CD4-positive, alpha-beta T cell treated with Interleukin-2 at 100 ng/mL for 4 hours (primary cell): Measurements from ENCODE around the gene EGLN1.

ENCODE experiments used
- DNase-seq: peaks from one replicate; pipeline ENCODE4 v3.0.0-alpha.2; 2020; ENCODE audit warnings: low spot score

Gene EGLN1

DNA sequence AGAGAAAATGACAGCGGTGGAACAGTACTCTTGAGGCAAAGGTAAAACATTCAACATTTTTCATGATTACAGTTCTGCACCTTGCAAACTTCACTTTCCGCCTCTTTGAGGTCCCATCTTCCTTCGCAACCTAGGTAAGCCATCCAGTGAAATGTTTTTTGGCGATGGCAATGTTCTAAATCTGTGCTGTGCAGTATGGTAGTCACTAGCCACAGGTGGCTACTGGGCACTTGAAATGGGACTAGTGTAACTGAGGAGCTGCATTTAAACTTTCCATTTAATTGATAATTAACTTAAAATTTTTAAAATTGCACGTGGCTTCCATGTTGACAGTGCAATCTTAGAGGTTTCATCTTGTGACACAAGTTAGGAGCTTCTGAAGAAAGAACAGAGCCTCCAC lies 97.4 kb downstream of the EGLN1 start:
- DNase-seq, result no peak

GRCh38 chr1:231322880-231323530 lies 99.1 kb downstream of the EGLN1 start:
- no peak for DNase-seq

GRCh38 chr1:231319080-231319479 lies 103.0 kb downstream of the EGLN1 start:
- no peak for DNase-seq

- no peak for DNase-seq
Observed at GRCh38 chr1:231318568-231318967, 103.5 kb downstream of the EGLN1 start.

- DNase-seq, result no peak
Observed at GRCh38 chr1:231318015-231318355, 104.1 kb downstream of the EGLN1 start.

DNA sequence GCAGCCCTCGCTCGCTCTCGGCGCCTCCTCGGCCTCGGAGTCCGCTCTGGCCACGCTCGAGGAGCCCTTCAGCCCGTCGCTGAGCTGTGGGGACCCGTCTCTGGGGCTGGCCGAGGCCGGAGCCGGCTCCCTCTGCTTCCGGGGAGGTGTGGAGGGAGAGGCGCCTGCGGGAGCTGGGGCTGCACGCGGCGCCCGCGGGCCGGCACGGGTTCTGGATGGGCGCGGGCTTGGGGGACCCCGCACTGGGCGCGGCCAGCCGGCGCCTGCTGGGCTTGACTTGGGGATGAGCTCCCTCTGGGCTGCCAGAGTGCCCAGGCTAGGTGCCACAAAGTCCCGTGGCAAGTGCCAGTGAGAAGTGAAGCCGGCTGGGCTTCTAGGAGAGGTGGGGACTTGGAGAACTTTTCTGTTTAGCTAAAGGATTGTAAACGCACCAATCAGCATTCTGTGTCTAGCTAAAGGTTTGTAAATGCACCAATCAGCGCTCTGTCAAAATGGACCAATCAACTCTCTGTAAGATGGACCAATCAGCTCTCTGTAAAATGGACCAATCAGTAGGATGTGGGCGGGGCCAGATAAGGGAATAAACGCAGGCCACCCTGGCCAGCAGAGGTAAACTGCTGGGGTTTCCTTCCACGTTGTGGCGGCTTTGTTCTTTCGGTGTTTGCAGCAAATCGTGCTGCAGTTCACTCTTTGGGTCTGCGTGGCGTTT lies 104.6 kb downstream of the EGLN1 start:
- DNase-seq, result no peak

- DNase-seq, result peak; percentile 26
Observed at GRCh38 chr1:231315887-231316286, 106.2 kb downstream of the EGLN1 start.
